A549 (cell line): ENCODE data around the gene KLK4. TPM values are rescaled to one million over a fixed set of nuclear protein-coding genes. Genes with fewer than 3 reads are reported as not detected.

Experiments used
- ATAC-seq, 2 experiments: fragments of 200-7000 bp in 1 of 2; fragments of >200 bp in 1 of 2; cut with Nextera tagmentation in 1 of 2; cut with Tn5 transposase in 1 of 2; 3 replicates each; pipeline versions ENCODE4 v1.8.0 to v1.9.1; 2018 to 2020; ENCODE audit warnings: mild to moderate bottlenecking in 1 of 2, moderate library complexity in 1 of 2
- CTCF ChIA-PET: fragments of 300-600 bp; sonication (Branson Sonifier 250); formaldehyde crosslinking; extraction: SDS; loops from one replicate; lab custom pipeline; 2021; ENCODE audit warnings: antibody characterized with exemption, inconsistent platforms; lab: Yijun Ruan, JAX
- POLR2A ChIA-PET: fragments of 350-600 bp; formaldehyde crosslinking; extraction: SDS; loops from one replicate; lab custom pipeline; 2021; ENCODE audit warnings: antibody characterized with exemption, inconsistent platforms; lab: Yijun Ruan, JAX
- DNase-seq, 2 experiments: peaks; one replicate each; pipeline versions ENCODE4 v3.0.0 to v3.0.0-alpha.2; 2011 to 2016; ENCODE audit warnings: low read depth in 1 of 2, low spot score in 1 of 2
- FAIRE-seq: peaks from 2 replicates; lab custom pipeline; 2011; peaks lifted over from hg19 to GRCh38; lab: Jason Lieb, UNC
- H3K27ac ChIP-seq, 2 experiments: fragments of >200 bp; sonication (Bioruptor Twin); formaldehyde crosslinking; 3 replicates each; pipeline ENCODE4 v1.5.1; 2016 to 2017
- H3K4me1 ChIP-seq: fragments of >200 bp; sonication (Bioruptor Twin); formaldehyde crosslinking; 3 replicates; pipeline ENCODE4 v1.6.1; 2016
- H3K4me2 ChIP-seq: fragments of >200 bp; sonication (Bioruptor Twin); formaldehyde crosslinking; 3 replicates; pipeline ENCODE4 v1.6.1; 2016
- H3K4me3 ChIP-seq: fragments of >200 bp; sonication (Bioruptor Twin); formaldehyde crosslinking; 3 replicates; pipeline ENCODE4 v1.5.1; 2016
- H3K9me3 ChIP-seq: fragments of >200 bp; sonication (Bioruptor Twin); formaldehyde crosslinking; 3 replicates; pipeline ENCODE4 v1.6.1; 2016
- BCL3 ChIP-seq: fragments of >200 bp; sonication (Bioruptor Twin); formaldehyde crosslinking; IDR thresholded peaks from 3 replicates; pipeline ENCODE4 v1.6.1; 2016
- CBX2 ChIP-seq: fragments of 200-600 bp; sonication (generic); IDR thresholded peaks from 2 replicates; pipeline ENCODE4 v1.6.1; 2016; ENCODE audit warnings: low read depth, mild to moderate bottlenecking, borderline replicate concordance
- CBX8 ChIP-seq: fragments of 200-600 bp; sonication (generic); IDR thresholded peaks from 2 replicates; pipeline ENCODE4 v1.6.1; 2016
- CHD2 ChIP-seq: fragments of 150-350 bp; IDR thresholded peaks from 2 replicates; pipeline ENCODE4 v1.6.1; 2014; ENCODE audit warnings: low read length; ENCODE audit not compliant: partially characterized antibody
- CHD4 ChIP-seq: fragments of 200-600 bp; sonication (generic); IDR thresholded peaks from 2 replicates; pipeline ENCODE4 v1.6.1; 2016; ENCODE audit warnings: antibody characterized with exemption, mild to moderate bottlenecking, borderline replicate concordance
- EHMT2 ChIP-seq: fragments of 200-600 bp; sonication (generic); IDR thresholded peaks from 2 replicates; pipeline ENCODE4 v1.6.1; 2016; ENCODE audit warnings: antibody characterized with exemption, low read depth, mild to moderate bottlenecking, moderate library complexity
- ESRRA ChIP-seq: fragments of 150-350 bp; IDR thresholded peaks from 2 replicates; pipeline ENCODE4 v1.6.1; 2014; ENCODE audit warnings: mild to moderate bottlenecking, low read length, borderline replicate concordance
- FOSB ChIP-seq: fragments of 250-450 bp; sonication (Bioruptor Pico); IDR thresholded peaks from 2 replicates; pipeline ENCODE4 v1.5.0; 2020; ENCODE audit warnings: mild to moderate bottlenecking, moderate library complexity
- HES2 ChIP-seq: fragments of >200 bp; sonication (Bioruptor Twin); formaldehyde crosslinking; IDR thresholded peaks from 2 replicates; pipeline ENCODE4 v1.6.1; 2016
- HOXA7 ChIP-seq: fragments of 250-450 bp; sonication (Bioruptor Pico); IDR thresholded peaks from 2 replicates; pipeline ENCODE4 v1.5.0; 2020; ENCODE audit warnings: mild to moderate bottlenecking, moderate library complexity
- HOXB13 ChIP-seq: fragments of 250-450 bp; sonication (Bioruptor Pico); IDR thresholded peaks from 2 replicates; pipeline ENCODE4 v1.5.0; 2020; ENCODE audit warnings: low read depth, mild to moderate bottlenecking, moderate library complexity
- HOXB5 ChIP-seq: fragments of 250-450 bp; sonication (Bioruptor Pico); IDR thresholded peaks from 2 replicates; pipeline ENCODE4 v1.5.0; 2020; ENCODE audit warnings: mild to moderate bottlenecking, moderate library complexity
- MAX ChIP-seq: IDR thresholded peaks from 2 replicates; pipeline ENCODE4 v1.6.1; 2012
- NFE2L2 ChIP-seq: fragments of 150-350 bp; conservative IDR thresholded peaks from 2 replicates; pipeline ENCODE4 v1.6.1; 2014; ENCODE audit warnings: low read length
- NPAS2 ChIP-seq: fragments of 250-450 bp; sonication (Bioruptor Pico); IDR thresholded peaks from 2 replicates; pipeline ENCODE4 v1.8.0; 2022; ENCODE audit warnings: mild to moderate bottlenecking, moderate library complexity, borderline replicate concordance
- POLR2A ChIP-seq: IDR thresholded peaks from 2 replicates; pipeline ENCODE4 v1.6.1; 2012; ENCODE audit warnings: mild to moderate bottlenecking, low read length
- POLR2AphosphoS2 ChIP-seq: conservative IDR thresholded peaks from 2 replicates; pipeline ENCODE4 v1.6.1; 2012; ENCODE audit warnings: low read length, improper control_type of control experiment, inconsistent platforms
- RAD21 ChIP-seq, 2 experiments: fragments of >200 bp in 1 of 2; sonication (Bioruptor Twin) in 1 of 2; formaldehyde crosslinking in 1 of 2; IDR thresholded peaks in 1 of 2; conservative IDR thresholded peaks in 1 of 2; 2 replicates in 1 of 2; 3 replicates in 1 of 2; pipeline ENCODE4 v1.6.1; 2012 to 2018; ENCODE audit warnings: inconsistent platforms in 1 of 2
- RNF2 ChIP-seq: fragments of 200-600 bp; sonication (generic); IDR thresholded peaks from 2 replicates; pipeline ENCODE4 v1.6.1; 2016; ENCODE audit warnings: low read depth, mild to moderate bottlenecking, antibody characterized with exemption, moderate library complexity, borderline replicate concordance
- SMC3 ChIP-seq: fragments of >200 bp; sonication (Bioruptor Twin); formaldehyde crosslinking; IDR thresholded peaks from 3 replicates; pipeline ENCODE4 v1.6.1; 2018; ENCODE audit warnings: inconsistent platforms
- SREBF2 ChIP-seq: fragments of 450-650 bp; IDR thresholded peaks from 2 replicates; pipeline ENCODE4 v1.6.1; 2014; ENCODE audit warnings: mild to moderate bottlenecking, moderate library complexity
- ZC3H11A ChIP-seq: fragments of 450-650 bp; IDR thresholded peaks from 2 replicates; pipeline ENCODE4 v1.6.1; 2014; ENCODE audit warnings: antibody characterized with exemption, mild to moderate bottlenecking
- ZFP36 ChIP-seq: fragments of 450-650 bp; IDR thresholded peaks from 2 replicates; pipeline ENCODE4 v1.6.1; 2014; ENCODE audit warnings: borderline replicate concordance; ENCODE audit not compliant: partially characterized antibody
- ZNF302 ChIP-seq: fragments of 250-450 bp; sonication (Bioruptor Pico); IDR thresholded peaks from 2 replicates; pipeline ENCODE4 v1.9.0; 2021; ENCODE audit warnings: inconsistent platforms, mild to moderate bottlenecking, moderate library complexity
- WGBS: methylation state at CpG from one replicate; pipeline ENCODE4 v1.1.6; 2017; ENCODE audit errors: missing lambda C conversion rate; 5-methylcytosine and 5-hydroxymethylcytosine counted together
- polyA plus RNA-seq, 4 experiments: library from polyadenylated mRNA; depleted of rRNA in 3 of 4; stranded (reverse); fragments of >200 nt; fragmentation: RNase III in 1 of 4; extraction: RNeasy Plus Mini Kit Qiagen cat#74134 plus additional on column Dnase treatment in 1 of 4; gene quantifications; 2 replicates in 3 of 4; 3 replicates in 1 of 4; pipeline ENCODE4 v1.2.3, GENCODE V29; 2011 to 2017

Gene KLK4
- polyA plus RNA-seq, 2 of the 4 experiments (the other 2 are of a cell fraction): not detected

- ATAC-seq (no peak), FAIRE-seq (no peak), DNase-seq (no peak)
- ChIA-PET POLR2A (no interaction called here), CTCF (no interaction called here)
- H3K27ac ChIP-seq: no peak overlapping the region
- 39% methylated on average over 8 of the region's 8 CpGs for WGBS
- H3K4me1 ChIP-seq: no peaks in the 10 kb centered on the region
- H3K9me3 ChIP-seq: no peaks in the 10 kb centered on the region
- H3K4me3 ChIP-seq: no peak overlapping the region
- TF ChIP-seq MAX: no peak
- TF ChIP-seq NFE2L2: no peak
- TF ChIP-seq HOXB5 (CRISPR knock-in tag): no peak
- TF ChIP-seq ZC3H11A: no peak
- no peak for TF ChIP-seq HOXA7 (CRISPR knock-in tag)
- no peak for TF ChIP-seq ESRRA
- TF ChIP-seq SMC3: no peak
- TF ChIP-seq CBX2: no peak
- no peak for TF ChIP-seq HES2
- no peak for TF ChIP-seq CHD2
- no peak for TF ChIP-seq RAD21 (conservative IDR thresholded peaks at IDR 0.05 in 1 of 2, IDR thresholded peaks at IDR 0.05 in 1 of 2)
- no peak overlapping the region for H3K4me2 ChIP-seq
Observed at GRCh38 chr19:50877338-50877737, 33.9 kb downstream of the KLK4 start.

GRCh38 chr19:50876456-50876855, 34.7 kb downstream of the KLK4 start:
- no peak overlapping the region for H3K4me2 ChIP-seq
- TF ChIP-seq EHMT2 (no peak), FOSB (no peak), RNF2 (no peak), SREBF2 (no peak), NPAS2 (CRISPR knock-in tag) (no peak), POLR2A (no peak), CBX8 (no peak), POLR2AphosphoS2 (no peak), ZNF302 (CRISPR knock-in tag) (no peak), MAX (no peak), SMC3 (no peak), HOXB13 (no peak), RAD21 (conservative IDR thresholded peaks at IDR 0.05 in 1 of 2, IDR thresholded peaks at IDR 0.05 in 1 of 2) (no peak), CHD4 (no peak), BCL3 (no peak), CBX2 (no peak), ZFP36 (no peak)
- TF ChIP-seq, all 56 proteins: peak for 0
- H3K4me3 ChIP-seq: no peak overlapping the region
- FAIRE-seq (no peak), ATAC-seq (no peak), DNase-seq (no peak)
- no peak overlapping the region for H3K27ac ChIP-seq
- no peaks in the 10 kb centered on the region for H3K4me1 ChIP-seq
- H3K9me3 ChIP-seq: no peaks in the 10 kb centered on the region
- POLR2A ChIA-PET: no interaction called here
- 31% methylated on average over 6 of the region's 7 CpGs for WGBS
- CTCF ChIA-PET: no interaction called here
